HCT116 (cell line): Measurements from ENCODE around the gene RPL11. TPM values are rescaled to one million over a fixed set of nuclear protein-coding genes. Genes with fewer than 3 reads are reported as not detected.
A peak's percentile ranks its signal among the peaks of the same experiment; 100 is the strongest.

Source experiments
- ATAC-seq: fragments of 200-7000 bp; cut with Tn5 transposase; 2 replicates; pipeline ENCODE4 v1.9.1; 2020; ENCODE audit warnings: mild to moderate bottlenecking, moderate library complexity
- BruUV-seq: library from RNA; stranded (reverse); fragments of 400-500 nt; replicated peaks from 2 replicates; lab custom pipeline; 2021; lab: Mats Ljungman, UMichigan
- CTCF ChIA-PET: fragments of 300-600 bp; sonication (Branson Sonifier 250); formaldehyde crosslinking; loops from one replicate; lab custom pipeline; 2021; ENCODE audit warnings: antibody characterized with exemption; lab: Charles Lee
- POLR2A ChIA-PET: fragments of 300-600, 350-600 bp; sonication (Branson Sonifier 250); formaldehyde crosslinking; loops from one replicate; lab custom pipeline; 2021; ENCODE audit warnings: antibody characterized with exemption; lab: Charles Lee
- RAD21 ChIA-PET, 2 experiments: fragments of 300-600 bp; sonication (Branson Sonifier 250); formaldehyde crosslinking; loops; one replicate each; lab custom pipeline; 2023; ENCODE audit warnings: low total read pairs in 2 of 2; ENCODE audit not compliant: uncharacterized antibody in 2 of 2, unreplicated experiment in 2 of 2, low non-redundant PET in 1 of 2; lab: Charles Lee
- DNase-seq: peaks from one replicate; pipeline ENCODE4 v3.0.0-alpha.2; 2010; ENCODE audit warnings: low read depth, low spot score
- H2AFZ ChIP-seq: fragments of 200-600 bp; shearing (Covaris generic), sonication (generic); 2 replicates; pipeline ENCODE4 v1.6.1; 2017; ENCODE audit warnings: low read depth, mixed run types, mixed read lengths, antibody characterized with exemption, low read length; ENCODE audit not compliant: poor library complexity, severe bottlenecking
- H3K27ac ChIP-seq: 2 replicates; pipeline ENCODE4 v1.5.1; 2012; ENCODE audit warnings: low read depth, low read length
- H3K27me3 ChIP-seq: fragments of 200-600 bp; sonication (generic); 2 replicates; pipeline ENCODE4 v1.6.1; 2016; ENCODE audit warnings: mixed run types, low read length, mixed read lengths; ENCODE audit not compliant: insufficient read depth
- H3K36me3 ChIP-seq, 2 experiments: fragments of 200-500 bp in 1 of 2; fragments of 200-600 bp in 1 of 2; sonication (Bioruptor generic) in 1 of 2; sonication (generic) in 1 of 2; 2 replicates each; pipeline versions ENCODE4 v1.5.1 to v1.6.1; 2014 to 2016; ENCODE audit warnings: low read length in 2 of 2, inconsistent platforms in 1 of 2, mixed read lengths in 1 of 2, mixed run types in 1 of 2; ENCODE audit not compliant: insufficient read depth in 2 of 2, control insufficient read depth in 1 of 2
- H3K4me1 ChIP-seq, 2 experiments: fragments of 200-600 bp in 1 of 2; sonication (generic) in 1 of 2; 2 replicates each; pipeline versions ENCODE4 v1.5.1 to v1.6.1; 2012 to 2017; ENCODE audit warnings: low read length in 2 of 2, inconsistent platforms in 1 of 2, mild to moderate bottlenecking in 1 of 2, mixed read lengths in 1 of 2, mixed run types in 1 of 2, moderate library complexity in 1 of 2; ENCODE audit not compliant: insufficient read depth in 2 of 2, control insufficient read depth in 1 of 2
- H3K4me2 ChIP-seq: fragments of 200-600 bp; sonication (generic); 2 replicates; pipeline ENCODE4 v1.6.1; 2017; ENCODE audit warnings: mixed run types, low read length, mixed read lengths
- H3K4me3 ChIP-seq, 2 experiments: fragments of 200-600 bp in 1 of 2; sonication (generic) in 1 of 2; replicated peaks in 1 of 2; 2 replicates each; pipeline ENCODE4 v1.5.1; 2011 to 2016; ENCODE audit warnings: low read length in 2 of 2, control low read depth in 1 of 2, low read depth in 1 of 2, mild to moderate bottlenecking in 1 of 2, mixed read lengths in 1 of 2, mixed run types in 1 of 2
- H3K79me2 ChIP-seq: fragments of 200-600 bp; sonication (generic); 2 replicates; pipeline ENCODE4 v1.6.1; 2017; ENCODE audit warnings: mild to moderate bottlenecking, mixed run types, low read length, moderate library complexity, mixed read lengths; ENCODE audit not compliant: insufficient read depth
- H3K9ac ChIP-seq: fragments of 200-600 bp; sonication (generic); 2 replicates; pipeline ENCODE4 v1.6.1; 2016; ENCODE audit warnings: low read length, mixed read lengths
- H3K9me2 ChIP-seq: fragments of 200-600 bp; sonication (generic), shearing (Covaris generic); 2 replicates; pipeline ENCODE4 v1.6.1; 2017; ENCODE audit warnings: mixed run types, mild to moderate bottlenecking, moderate library complexity; ENCODE audit not compliant: insufficient read depth
- H3K9me3 ChIP-seq, 2 experiments: fragments of 200-500 bp in 1 of 2; fragments of 200-600 bp in 1 of 2; sonication (Bioruptor generic) in 1 of 2; sonication (generic) in 1 of 2; 2 replicates each; pipeline ENCODE4 v1.6.1; 2014 to 2017; ENCODE audit warnings: low read length in 2 of 2, mixed read lengths in 2 of 2, inconsistent platforms in 1 of 2, low read depth in 1 of 2, mild to moderate bottlenecking in 1 of 2, mixed run types in 1 of 2, moderate library complexity in 1 of 2; ENCODE audit not compliant: control insufficient read depth in 1 of 2, insufficient read depth in 1 of 2
- H4K20me1 ChIP-seq: fragments of 200-600 bp; sonication (generic), shearing (Covaris generic); 2 replicates; pipeline ENCODE4 v1.6.1; 2017; ENCODE audit warnings: mixed run types, mild to moderate bottlenecking, moderate library complexity; ENCODE audit not compliant: insufficient read depth
- CBX3 ChIP-seq: IDR thresholded peaks from 2 replicates; pipeline ENCODE4 v1.6.1; 2012; ENCODE audit warnings: low read depth
- EZH2 ChIP-seq: fragments of 200-600 bp; sonication (generic); IDR thresholded peaks from 2 replicates; pipeline ENCODE4 v1.6.1; 2017; ENCODE audit warnings: antibody characterized with exemption, mixed run types
- JUND ChIP-seq: IDR thresholded peaks from 2 replicates; pipeline ENCODE4 v1.6.1; 2012
- POLR2A ChIP-seq: IDR thresholded peaks from 2 replicates; pipeline ENCODE4 v1.7.0; 2011; ENCODE audit warnings: borderline replicate concordance; ENCODE audit not compliant: insufficient read depth, insufficient read length; ENCODE audit errors: extremely low read depth
- RAD21 ChIP-seq: IDR thresholded peaks from 2 replicates; pipeline ENCODE4 v1.6.1; 2012; ENCODE audit warnings: low read depth, mild to moderate bottlenecking
- SP1 ChIP-seq: IDR thresholded peaks from 2 replicates; pipeline ENCODE4 v1.6.1; 2012; ENCODE audit warnings: low read depth
- SRF ChIP-seq: IDR thresholded peaks from 2 replicates; pipeline ENCODE4 v1.6.1; 2012; ENCODE audit warnings: low read depth
- TCF7L2 ChIP-seq: IDR thresholded peaks from 2 replicates; pipeline ENCODE4 v1.7.0; 2011; ENCODE audit warnings: borderline replicate concordance, inconsistent platforms; ENCODE audit not compliant: insufficient read depth, insufficient read length; ENCODE audit errors: extremely low read depth
- ZFX ChIP-seq: fragments of 450-650 bp; IDR thresholded peaks from 2 replicates; pipeline ENCODE4 v1.6.1; 2017
- intact Hi-C: fragments of 100-400 bp; cut with micrococcal nuclease; formaldehyde crosslinking; loops from 2 replicates; pipeline ENCODE4 v1.10.0; 2022
- total RNA-seq: library from RNA; stranded (reverse); gene quantifications from one replicate; pipeline ENCODE4 v1.2.1, GENCODE V29; 2021; ENCODE audit not compliant: unreplicated experiment
- TF ChIP-seq, protein P1 (sequence below): IDR thresholded peaks from 2 replicates; pipeline ENCODE4 v1.6.1; 2012
- TF ChIP-seq, protein P2 (sequence below), 3 experiments: fragments of 200-600 bp in 1 of 3; sonication (generic) in 1 of 3; IDR thresholded peaks in 2 of 3; conservative IDR thresholded peaks in 1 of 3; 2 replicates each; pipeline ENCODE4 v1.5.1; 2012 to 2017; ENCODE audit warnings: low read depth in 2 of 3, low read length in 2 of 3, antibody characterized with exemption in 1 of 3, borderline replicate concordance in 1 of 3, control low read depth in 1 of 3, mild to moderate bottlenecking in 1 of 3, mixed read lengths in 1 of 3, mixed run types in 1 of 3, moderate library complexity in 1 of 3; ENCODE audit not compliant: insufficient read depth in 1 of 3
- TF ChIP-seq, protein P3 (sequence below): IDR thresholded peaks from 2 replicates; pipeline ENCODE4 v1.6.1; 2011; ENCODE audit warnings: mild to moderate bottlenecking, low read length, moderate library complexity; ENCODE audit not compliant: insufficient replicate concordance; ENCODE audit errors: extremely low read depth

The RPL11 gene
- total RNA-seq, 1 experiment from 2014 or later = 1,262 TPM

DNA sequence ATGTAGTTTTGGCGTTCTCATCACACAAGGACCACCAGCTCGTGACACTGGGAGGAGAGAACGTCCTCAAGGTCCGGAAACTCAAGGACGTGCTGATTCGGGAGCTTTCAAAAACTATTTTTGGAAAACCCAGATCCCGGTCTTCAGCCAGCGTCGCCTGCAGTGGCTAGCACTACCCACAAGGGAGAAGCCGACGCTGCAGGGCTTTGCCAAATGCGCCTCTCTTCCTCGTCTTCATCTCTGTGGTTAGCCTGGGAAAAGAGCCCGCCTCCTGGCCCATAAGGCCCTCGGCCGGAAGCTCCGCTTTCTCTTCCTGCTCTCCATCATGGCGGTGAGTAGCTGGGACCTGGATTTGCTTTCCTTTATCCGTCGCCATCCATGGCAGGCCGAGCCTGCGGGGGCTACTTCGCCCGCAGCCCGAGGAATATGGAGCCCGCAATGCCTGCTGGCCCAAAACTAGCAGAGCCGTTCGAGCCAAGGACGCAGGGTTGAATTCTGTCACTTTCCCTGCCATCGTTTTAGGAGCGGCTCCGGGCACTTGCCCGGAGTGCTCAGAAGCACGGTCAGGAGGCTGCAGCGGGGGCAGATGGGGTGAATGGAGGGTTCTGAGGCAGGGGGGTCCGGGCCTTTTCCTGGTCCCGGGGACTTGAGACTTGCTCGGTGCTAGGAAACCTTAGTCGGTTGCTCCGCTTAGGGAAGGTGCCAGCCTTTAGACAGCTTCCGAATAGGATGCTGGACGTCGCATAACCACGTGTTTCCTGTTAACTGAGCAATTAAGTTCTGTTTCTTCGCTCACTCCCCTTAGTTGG lies at the start of gene RPL11 (continued):
- TF ChIP-seq EZH2 (no peak), JUND (no peak), RAD21 (peak; percentile 19; the same call in 1 of the 2 replicates), TCF7L2 (no peak), SP1 (peak; percentile 65), SRF (no peak), CBX3 (no peak)
- TF ChIP-seq, protein P1, sequence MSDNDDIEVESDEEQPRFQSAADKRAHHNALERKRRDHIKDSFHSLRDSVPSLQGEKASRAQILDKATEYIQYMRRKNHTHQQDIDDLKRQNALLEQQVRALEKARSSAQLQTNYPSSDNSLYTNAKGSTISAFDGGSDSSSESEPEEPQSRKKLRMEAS = peak; percentile 88

DNA sequence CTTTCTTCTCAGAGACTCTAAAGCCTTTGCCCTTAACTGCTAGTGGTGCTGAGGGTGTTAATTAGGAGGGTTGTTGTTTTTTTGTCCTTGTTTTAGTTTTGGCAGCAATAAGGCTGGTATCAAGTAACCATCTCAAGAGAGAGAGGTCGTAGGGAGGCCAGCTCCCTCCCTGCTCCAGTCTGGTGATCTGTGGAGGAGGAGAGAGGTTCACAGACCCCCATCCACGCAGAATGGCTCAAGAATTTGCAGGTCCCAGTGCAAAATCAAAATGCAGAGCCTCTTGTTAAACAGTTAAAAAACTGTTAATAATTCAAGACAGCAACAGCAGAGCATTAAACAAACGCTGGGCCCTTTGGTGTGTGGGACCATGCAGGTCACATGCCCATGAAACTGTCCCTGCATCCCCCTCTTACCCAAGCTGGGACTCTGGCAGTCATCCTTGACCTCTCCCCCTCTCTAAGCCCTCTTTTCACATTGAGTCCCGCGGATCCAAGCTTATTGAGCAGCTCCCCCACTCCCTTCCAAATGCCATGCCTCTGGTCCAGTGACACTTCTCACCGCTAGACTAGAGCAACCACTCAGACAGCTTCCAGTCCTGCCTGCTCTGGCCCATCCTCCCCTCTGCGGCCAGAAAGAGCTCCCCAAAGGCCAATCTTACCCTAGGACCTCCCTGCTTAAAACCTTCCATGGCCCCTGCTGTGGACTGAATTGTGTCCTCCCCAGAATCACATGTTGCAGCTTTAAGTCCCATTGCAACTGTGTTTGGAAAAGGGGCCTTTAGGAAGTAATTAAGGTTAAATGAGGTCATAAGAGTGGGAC lies 47.7 kb upstream of the RPL11 start:
- no peaks in the 10 kb centered on the region for H3K27me3 ChIP-seq
- CTCF ChIA-PET = interaction anchor here (1.8 to 2.7 kb wide), 2 partner anchors 9 to 14 kb away, joined by 7 to 12 read pairs; no protein-coding TSS in a partner anchor
- H3K27ac ChIP-seq = no peak overlapping the region
- ATAC-seq (no peak), DNase-seq (no peak)
- no peaks in the 10 kb centered on the region for H4K20me1 ChIP-seq
- BruUV-seq = no TSS peak
- intact Hi-C loops = no loop called here
- peaks cover 3 to 4% of the 10 kb centered on the region in 2 experiments; a peak in 2 of 4 replicates for H3K4me1 ChIP-seq
- H3K79me2 ChIP-seq = no peaks in the 10 kb centered on the region
- no peaks in the 10 kb centered on the region for H3K9me2 ChIP-seq
- H3K36me3 ChIP-seq = no peaks in the 10 kb centered on the region
- RAD21 ChIA-PET = no interaction called here
- H3K9me3 ChIP-seq = no peaks in the 10 kb centered on the region
- H3K4me2 ChIP-seq = no peak overlapping the region
- POLR2A ChIA-PET = no interaction called here
- TF ChIP-seq, protein P2, sequence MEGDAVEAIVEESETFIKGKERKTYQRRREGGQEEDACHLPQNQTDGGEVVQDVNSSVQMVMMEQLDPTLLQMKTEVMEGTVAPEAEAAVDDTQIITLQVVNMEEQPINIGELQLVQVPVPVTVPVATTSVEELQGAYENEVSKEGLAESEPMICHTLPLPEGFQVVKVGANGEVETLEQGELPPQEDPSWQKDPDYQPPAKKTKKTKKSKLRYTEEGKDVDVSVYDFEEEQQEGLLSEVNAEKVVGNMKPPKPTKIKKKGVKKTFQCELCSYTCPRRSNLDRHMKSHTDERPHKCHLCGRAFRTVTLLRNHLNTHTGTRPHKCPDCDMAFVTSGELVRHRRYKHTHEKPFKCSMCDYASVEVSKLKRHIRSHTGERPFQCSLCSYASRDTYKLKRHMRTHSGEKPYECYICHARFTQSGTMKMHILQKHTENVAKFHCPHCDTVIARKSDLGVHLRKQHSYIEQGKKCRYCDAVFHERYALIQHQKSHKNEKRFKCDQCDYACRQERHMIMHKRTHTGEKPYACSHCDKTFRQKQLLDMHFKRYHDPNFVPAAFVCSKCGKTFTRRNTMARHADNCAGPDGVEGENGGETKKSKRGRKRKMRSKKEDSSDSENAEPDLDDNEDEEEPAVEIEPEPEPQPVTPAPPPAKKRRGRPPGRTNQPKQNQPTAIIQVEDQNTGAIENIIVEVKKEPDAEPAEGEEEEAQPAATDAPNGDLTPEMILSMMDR (IDR thresholded peaks at IDR 0.05 in 2 of 3, conservative IDR thresholded peaks at IDR 0.05 in 1 of 3; ENCODE audit: borderline replicate concordance in 1 of 3, insufficient read depth in 1 of 3, low read depth in 2 of 3, low read length in 2 of 3) = no peak
- TF ChIP-seq ZFX (no peak), JUND (no peak), POLR2A (no peak)
- TF ChIP-seq, protein P3, sequence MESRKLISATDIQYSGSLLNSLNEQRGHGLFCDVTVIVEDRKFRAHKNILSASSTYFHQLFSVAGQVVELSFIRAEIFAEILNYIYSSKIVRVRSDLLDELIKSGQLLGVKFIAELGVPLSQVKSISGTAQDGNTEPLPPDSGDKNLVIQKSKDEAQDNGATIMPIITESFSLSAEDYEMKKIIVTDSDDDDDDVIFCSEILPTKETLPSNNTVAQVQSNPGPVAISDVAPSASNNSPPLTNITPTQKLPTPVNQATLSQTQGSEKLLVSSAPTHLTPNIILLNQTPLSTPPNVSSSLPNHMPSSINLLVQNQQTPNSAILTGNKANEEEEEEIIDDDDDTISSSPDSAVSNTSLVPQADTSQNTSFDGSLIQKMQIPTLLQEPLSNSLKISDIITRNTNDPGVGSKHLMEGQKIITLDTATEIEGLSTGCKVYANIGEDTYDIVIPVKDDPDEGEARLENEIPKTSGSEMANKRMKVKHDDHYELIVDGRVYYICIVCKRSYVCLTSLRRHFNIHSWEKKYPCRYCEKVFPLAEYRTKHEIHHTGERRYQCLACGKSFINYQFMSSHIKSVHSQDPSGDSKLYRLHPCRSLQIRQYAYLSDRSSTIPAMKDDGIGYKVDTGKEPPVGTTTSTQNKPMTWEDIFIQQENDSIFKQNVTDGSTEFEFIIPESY = no peak
- H3K4me3 ChIP-seq = no peak overlapping the region
- no peak overlapping the region for H2AFZ ChIP-seq
- no peak overlapping the region for H3K9ac ChIP-seq
